Endodermal cell (in vitro differentiated cells): ENCODE measurements around the gene ITGA2. TPM values are rescaled to one million over a fixed set of nuclear protein-coding genes. Genes with fewer than 3 reads are reported as not detected.

Experiments
- DNase-seq: peaks from one replicate; pipeline ENCODE4 v3.0.0-alpha.2; 2017
- H3K27ac ChIP-seq: 2 replicates; pipeline ENCODE4 v1.5.1; 2013; ENCODE audit warnings: mild to moderate bottlenecking, low read depth, low read length, moderate library complexity
- H3K27me3 ChIP-seq: 2 replicates; pipeline ENCODE4 v1.6.1; 2013; ENCODE audit warnings: mild to moderate bottlenecking, low read length, moderate library complexity; ENCODE audit not compliant: insufficient read depth, control insufficient read depth, poor library complexity, severe bottlenecking
- H3K36me3 ChIP-seq: 2 replicates; pipeline ENCODE4 v1.7.0; 2013; ENCODE audit warnings: mild to moderate bottlenecking, low read length, moderate library complexity; ENCODE audit not compliant: control insufficient read depth, insufficient read depth
- H3K4me1 ChIP-seq: one replicate; pipeline ENCODE4 v1.7.0; 2013; ENCODE audit warnings: low read length; ENCODE audit not compliant: control insufficient read depth, insufficient read depth
- H3K4me3 ChIP-seq: 2 replicates; pipeline ENCODE4 v1.5.1; 2013; ENCODE audit warnings: mild to moderate bottlenecking, low read length, moderate library complexity
- H3K9ac ChIP-seq: 2 replicates; pipeline ENCODE4 v1.6.1; 2013; ENCODE audit warnings: mild to moderate bottlenecking, low read length, moderate library complexity; ENCODE audit not compliant: poor library complexity, severe bottlenecking; ENCODE audit errors: extremely low read depth
- H3K9me3 ChIP-seq: 2 replicates; pipeline ENCODE4 v1.6.1; 2013; ENCODE audit warnings: mild to moderate bottlenecking, low read length, moderate library complexity; ENCODE audit not compliant: control insufficient read depth
- H3K27ac Mint-ChIP-seq: 2 replicates; pipeline ENCODE4 v1.8.0; 2020; ENCODE audit warnings: mixed read lengths
- H3K27me3 Mint-ChIP-seq: 2 replicates; pipeline ENCODE4 v1.8.0; 2021; ENCODE audit warnings: mild to moderate bottlenecking, mixed read lengths; ENCODE audit not compliant: insufficient read depth
- H3K36me3 Mint-ChIP-seq: 2 replicates; pipeline ENCODE4 v1.8.0; 2020; ENCODE audit warnings: low read depth, mixed read lengths
- H3K4me1 Mint-ChIP-seq: 2 replicates; pipeline ENCODE4 v1.8.0; 2020; ENCODE audit warnings: mixed read lengths
- H3K4me3 Mint-ChIP-seq: 2 replicates; pipeline ENCODE4 v1.8.0; 2020; ENCODE audit warnings: mild to moderate bottlenecking, moderate library complexity, mixed read lengths
- H3K9me3 Mint-ChIP-seq: 2 replicates; pipeline ENCODE4 v1.8.0; 2020; ENCODE audit warnings: mild to moderate bottlenecking, mixed read lengths
- WGBS, 2 experiments: methylation state at CpG; one replicate each; pipeline versions ENCODE4 v1.1.5 to v1.1.7; 2013; ENCODE audit warnings: missing lambda C conversion rate in 2 of 2, mixed read lengths in 1 of 2; ENCODE audit not compliant: insufficient coverage in 1 of 2, insufficient read length in 1 of 2; 5-methylcytosine and 5-hydroxymethylcytosine counted together
- total RNA-seq, 2 donors: library from RNA; stranded (reverse); fragmentation: NEBNext Ultra II Directional in 1 of 2; extraction: Animal tissue kit (Norgen Biotek cat#: 25700) in 1 of 2; gene quantifications; 2 replicates in 1 of 2; 3 replicates in 1 of 2; pipeline ENCODE4 v1.2.1, GENCODE V29; 2021
- TF ChIP-seq, protein P1 (sequence below): fragments of 200-600 bp; sonication (generic); conservative IDR thresholded peaks from 2 replicates; pipeline ENCODE4 v1.5.0; 2021; ENCODE audit warnings: antibody characterized with exemption, mild to moderate bottlenecking

Gene ITGA2
- total RNA-seq, 2 donors from 2014 or later = 1.3 to 4.0 TPM

DNA sequence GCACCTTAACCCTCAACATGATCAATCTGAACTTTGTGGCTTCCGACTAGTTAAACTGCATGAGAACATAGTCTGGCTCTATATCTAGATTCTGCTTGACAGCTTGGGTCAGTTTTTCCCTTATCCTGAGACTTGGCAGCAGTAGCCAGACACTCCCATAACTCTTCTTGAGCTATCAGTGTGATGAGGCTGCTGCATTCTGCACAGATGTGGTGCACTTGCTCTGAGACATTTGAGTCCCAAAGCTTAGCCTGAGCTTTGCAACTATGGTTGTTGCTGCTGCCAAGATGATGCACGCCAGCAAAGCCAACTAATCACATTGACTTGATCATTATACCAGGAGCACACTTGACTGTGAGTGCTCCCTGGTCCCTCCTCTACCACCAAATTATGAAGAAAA, 84.2 kb downstream of the ITGA2 start:
- TF ChIP-seq, protein P1, sequence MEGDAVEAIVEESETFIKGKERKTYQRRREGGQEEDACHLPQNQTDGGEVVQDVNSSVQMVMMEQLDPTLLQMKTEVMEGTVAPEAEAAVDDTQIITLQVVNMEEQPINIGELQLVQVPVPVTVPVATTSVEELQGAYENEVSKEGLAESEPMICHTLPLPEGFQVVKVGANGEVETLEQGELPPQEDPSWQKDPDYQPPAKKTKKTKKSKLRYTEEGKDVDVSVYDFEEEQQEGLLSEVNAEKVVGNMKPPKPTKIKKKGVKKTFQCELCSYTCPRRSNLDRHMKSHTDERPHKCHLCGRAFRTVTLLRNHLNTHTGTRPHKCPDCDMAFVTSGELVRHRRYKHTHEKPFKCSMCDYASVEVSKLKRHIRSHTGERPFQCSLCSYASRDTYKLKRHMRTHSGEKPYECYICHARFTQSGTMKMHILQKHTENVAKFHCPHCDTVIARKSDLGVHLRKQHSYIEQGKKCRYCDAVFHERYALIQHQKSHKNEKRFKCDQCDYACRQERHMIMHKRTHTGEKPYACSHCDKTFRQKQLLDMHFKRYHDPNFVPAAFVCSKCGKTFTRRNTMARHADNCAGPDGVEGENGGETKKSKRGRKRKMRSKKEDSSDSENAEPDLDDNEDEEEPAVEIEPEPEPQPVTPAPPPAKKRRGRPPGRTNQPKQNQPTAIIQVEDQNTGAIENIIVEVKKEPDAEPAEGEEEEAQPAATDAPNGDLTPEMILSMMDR = no peak
- Mint-ChIP-seq H3K9me3 (no peaks in the 10 kb centered on the region), H3K27me3 (no peaks in the 10 kb centered on the region), H3K4me1 (no peaks in the 10 kb centered on the region), H3K4me3 (no peak overlapping the region), H3K27ac (no peak overlapping the region), H3K36me3 (no peaks in the 10 kb centered on the region)
- no peak overlapping the region for H3K9ac ChIP-seq
- DNase-seq = no peak
- no peak overlapping the region for H3K27ac ChIP-seq
- H3K36me3 ChIP-seq = no peaks in the 10 kb centered on the region
- no peaks in the 10 kb centered on the region for H3K4me1 ChIP-seq
- H3K27me3 ChIP-seq = no peaks in the 10 kb centered on the region
- H3K4me3 ChIP-seq = no peak overlapping the region
- WGBS, 2 experiments = 88 to 100% methylated on average over 2 of the region's 2 CpGs
- H3K9me3 ChIP-seq = no peaks in the 10 kb centered on the region

DNA sequence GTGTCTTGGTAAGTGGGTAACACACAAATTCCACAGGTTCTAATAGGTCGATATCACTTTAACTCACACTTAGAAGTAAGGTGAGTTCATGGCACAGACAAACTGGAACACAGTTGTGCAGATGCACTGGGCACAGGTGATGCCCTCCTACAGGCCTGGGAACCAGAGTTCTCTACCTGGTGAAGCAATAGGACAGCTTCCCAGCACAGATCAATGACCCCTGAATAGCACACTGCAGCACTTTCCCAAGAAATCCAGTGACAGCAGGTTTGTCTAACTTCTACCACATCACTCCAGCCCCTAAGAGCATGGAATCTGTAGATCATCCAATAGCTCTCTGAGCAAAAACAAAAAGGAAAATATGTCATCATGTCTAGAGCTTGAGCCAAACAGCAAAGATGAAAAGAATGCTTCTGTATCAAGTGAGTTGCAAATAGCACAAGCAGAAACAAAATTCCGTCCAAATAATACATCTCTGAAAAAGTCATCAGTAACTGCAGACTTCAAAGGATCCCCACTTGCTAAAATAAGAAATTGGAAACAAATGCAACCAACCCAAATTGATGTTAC, 86.9 kb downstream of the ITGA2 start:
- Mint-ChIP-seq H3K4me3 (no peak overlapping the region), H3K27ac (no peak overlapping the region), H3K9me3 (no peaks in the 10 kb centered on the region)

DNA sequence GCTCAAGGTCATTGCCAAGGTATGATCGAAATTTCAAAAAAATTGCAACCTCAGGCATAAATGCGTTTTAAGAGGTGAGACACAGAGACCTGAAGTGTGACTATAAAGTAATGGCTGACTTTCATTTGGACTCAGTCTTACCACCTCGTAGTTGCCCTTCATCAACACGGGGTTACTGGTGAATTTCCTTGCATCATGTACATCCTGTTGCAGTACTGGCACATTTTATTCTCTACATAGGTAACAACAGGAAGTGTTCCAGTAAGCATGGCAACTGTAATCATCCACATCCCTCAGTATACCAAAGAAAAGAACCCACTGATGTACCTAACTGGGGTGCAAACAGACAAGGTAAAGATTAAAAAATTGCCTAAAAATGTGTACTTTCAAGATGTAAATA, 91.1 kb downstream of the ITGA2 start:
- Histone ChIP-seq H3K27ac (no peak overlapping the region), H3K9me3 (no peaks in the 10 kb centered on the region), H3K4me1 (no peaks in the 10 kb centered on the region), H3K4me3 (no peak overlapping the region), H3K27me3 (no peaks in the 10 kb centered on the region), H3K36me3 (no peaks in the 10 kb centered on the region), H3K9ac (no peak overlapping the region)
- no peak overlapping the region for H3K27ac Mint-ChIP-seq
- H3K4me3 Mint-ChIP-seq = no peak overlapping the region
- no peaks in the 10 kb centered on the region for H3K27me3 Mint-ChIP-seq
- no peaks in the 10 kb centered on the region for H3K4me1 Mint-ChIP-seq
- no peak for DNase-seq
- TF ChIP-seq, protein P1 = no peak
- WGBS, 2 experiments = 88 to 94% methylated on average over 4 of the region's 4 CpGs
- no peaks in the 10 kb centered on the region for H3K9me3 Mint-ChIP-seq
- no peaks in the 10 kb centered on the region for H3K36me3 Mint-ChIP-seq

More for the DNA sequence above, 86.9 kb downstream of the ITGA2 start:
- no peak overlapping the region for H3K9ac ChIP-seq
- Mint-ChIP-seq H3K4me1 (no peaks in the 10 kb centered on the region), H3K27me3 (no peaks in the 10 kb centered on the region), H3K36me3 (no peaks in the 10 kb centered on the region)
- no peaks in the 10 kb centered on the region for H3K4me1 ChIP-seq
- H3K27me3 ChIP-seq = no peaks in the 10 kb centered on the region
- no peak overlapping the region for H3K27ac ChIP-seq
- H3K9me3 ChIP-seq = no peaks in the 10 kb centered on the region
- no peaks in the 10 kb centered on the region for H3K36me3 ChIP-seq
- TF ChIP-seq, protein P1 = no peak
- WGBS, 2 experiments = 83 to 85% methylated on average over 1 to 2 of the region's 2 CpGs
- no peak for DNase-seq
- H3K4me3 ChIP-seq = no peak overlapping the region
